ENCODE measurements around the gene CHN1.

Gene CHN1

DNA sequence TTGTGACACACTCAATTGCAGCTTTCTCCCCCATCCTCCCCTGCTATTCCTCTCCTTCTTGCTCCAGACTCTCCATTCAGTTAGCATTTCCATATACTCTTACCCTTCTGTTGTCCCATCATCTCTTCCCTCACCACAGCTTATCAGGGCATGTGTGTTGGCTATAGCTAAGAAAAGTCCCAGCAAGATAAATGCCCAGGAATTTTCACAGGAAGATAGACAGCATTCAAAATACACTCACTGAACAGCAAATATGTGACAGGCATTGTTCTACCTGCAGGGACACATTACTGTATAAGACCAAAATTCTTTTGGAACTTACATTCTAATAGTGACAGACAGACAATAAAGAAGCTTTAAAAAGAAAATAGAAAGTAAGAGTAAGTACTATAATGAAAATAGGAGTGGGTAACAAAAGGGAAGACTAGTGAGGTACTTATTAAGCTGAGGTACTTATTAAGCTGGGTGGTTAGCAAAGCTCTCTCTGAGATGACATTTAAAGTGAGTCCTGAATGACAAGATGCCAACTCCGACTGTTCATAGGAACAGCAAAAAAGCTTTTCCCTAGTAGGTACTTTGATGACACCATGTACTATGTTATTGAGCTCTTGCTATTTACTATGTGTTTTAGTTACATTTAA is 86.2 kb downstream of the CHN1 start:
- DNase-seq = no peak

DNA sequence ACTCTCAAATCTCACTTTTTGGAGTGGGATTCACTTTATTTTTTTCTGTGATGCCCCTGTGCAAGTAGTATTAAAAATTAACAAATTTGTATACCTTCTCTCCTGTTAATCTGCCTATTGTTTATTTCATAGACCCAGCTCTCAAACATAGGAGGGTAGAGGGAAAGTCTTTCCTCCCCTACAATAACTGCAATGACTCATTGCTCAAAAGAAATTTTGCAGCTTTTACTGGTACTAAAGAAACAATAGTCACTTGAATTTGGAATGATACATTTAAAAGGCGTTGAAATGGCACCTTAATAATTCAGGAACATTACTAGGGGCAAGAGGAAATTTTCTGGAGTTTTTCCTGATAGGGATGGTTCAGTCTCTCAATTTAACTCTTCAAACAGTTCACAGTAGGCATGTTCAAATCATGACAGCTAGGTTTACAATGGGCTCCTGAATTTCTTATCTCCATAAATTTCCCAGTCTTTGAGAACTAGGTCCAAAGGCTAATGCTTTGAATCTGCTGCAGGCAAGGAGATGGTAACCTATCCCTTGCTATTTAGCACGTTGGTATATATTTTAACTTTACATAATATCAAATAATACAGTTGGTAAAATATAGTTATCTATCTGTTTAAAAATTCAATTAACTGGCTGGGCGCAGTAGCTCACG is 88.8 kb downstream of the CHN1 start:
- DNase-seq = no peak

DNA sequence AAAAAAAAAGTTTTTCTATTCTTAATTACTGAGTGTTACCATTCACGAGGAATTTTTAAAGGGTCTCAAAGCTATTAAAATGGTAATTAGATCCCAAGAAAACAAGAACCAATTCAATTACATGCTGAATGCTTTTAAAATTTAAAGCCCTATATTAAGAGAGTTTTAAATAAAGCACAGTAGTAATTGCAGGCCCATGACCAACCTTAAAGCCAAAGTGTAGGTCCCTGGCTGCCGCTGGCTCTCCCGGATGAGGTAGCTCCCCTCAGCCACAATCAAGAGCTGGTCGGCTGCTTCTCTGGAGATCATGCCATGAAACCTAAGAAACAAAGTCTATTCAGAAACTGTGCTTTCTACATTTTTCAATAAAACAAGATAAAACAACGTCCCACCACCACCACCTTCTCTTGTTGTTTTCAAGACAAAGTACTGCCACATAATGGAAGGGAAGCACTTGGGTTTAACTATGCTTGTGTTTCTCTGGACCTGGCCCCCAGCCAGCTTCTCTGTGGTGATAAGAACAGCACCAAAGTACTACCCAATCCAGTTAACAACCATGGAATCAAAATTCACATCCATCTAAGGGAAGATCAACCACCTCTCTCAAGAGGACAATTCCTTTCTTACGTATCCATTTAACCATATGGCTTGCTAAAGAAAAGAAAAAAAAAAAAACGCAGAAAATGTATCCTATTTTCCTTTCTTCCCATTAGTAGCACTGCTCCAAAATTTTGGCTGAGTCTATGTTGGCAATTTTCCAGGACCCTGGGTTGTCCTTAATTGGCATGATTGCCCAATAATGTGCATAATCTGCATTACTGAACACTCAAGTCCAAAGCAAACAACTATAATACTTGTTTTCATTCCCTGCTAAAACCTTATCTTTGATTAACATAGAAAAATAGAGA is 90.1 kb downstream of the CHN1 start:
- no peak for DNase-seq

DNA sequence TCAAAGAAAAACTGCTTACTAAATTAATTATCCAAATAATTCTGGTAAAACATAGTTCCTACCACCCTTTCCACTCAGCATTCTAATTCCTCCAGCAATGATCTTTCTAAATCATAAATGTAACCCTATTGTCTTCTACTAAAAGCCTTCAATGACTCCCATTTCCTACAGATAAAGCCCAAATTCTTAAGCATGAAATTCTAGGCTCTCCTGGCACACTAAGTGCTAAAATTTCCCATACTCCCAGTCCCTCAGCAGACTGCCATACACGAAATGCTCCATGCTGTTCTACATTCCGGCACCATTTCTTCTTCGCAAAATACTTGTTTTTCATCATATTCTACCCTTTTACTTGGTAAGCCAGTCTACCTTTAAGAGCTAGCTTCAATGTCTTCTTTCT is 96.9 kb downstream of the CHN1 start:
- no peak for DNase-seq

DNA sequence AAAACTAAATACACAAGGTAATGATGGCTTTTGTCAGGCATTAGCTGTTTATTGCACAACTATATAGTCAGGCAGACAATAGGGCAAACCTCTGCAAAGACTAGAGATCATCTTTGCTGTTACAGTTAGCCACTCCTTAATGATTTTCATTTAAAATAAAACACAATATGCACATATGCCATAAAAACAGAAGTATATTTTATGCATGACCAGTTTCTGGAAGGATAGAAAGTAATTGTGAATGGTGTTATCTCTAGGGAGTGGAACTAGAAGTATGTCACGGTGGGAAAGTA is 102.0 kb downstream of the CHN1 start:
- no peak for DNase-seq

DNA sequence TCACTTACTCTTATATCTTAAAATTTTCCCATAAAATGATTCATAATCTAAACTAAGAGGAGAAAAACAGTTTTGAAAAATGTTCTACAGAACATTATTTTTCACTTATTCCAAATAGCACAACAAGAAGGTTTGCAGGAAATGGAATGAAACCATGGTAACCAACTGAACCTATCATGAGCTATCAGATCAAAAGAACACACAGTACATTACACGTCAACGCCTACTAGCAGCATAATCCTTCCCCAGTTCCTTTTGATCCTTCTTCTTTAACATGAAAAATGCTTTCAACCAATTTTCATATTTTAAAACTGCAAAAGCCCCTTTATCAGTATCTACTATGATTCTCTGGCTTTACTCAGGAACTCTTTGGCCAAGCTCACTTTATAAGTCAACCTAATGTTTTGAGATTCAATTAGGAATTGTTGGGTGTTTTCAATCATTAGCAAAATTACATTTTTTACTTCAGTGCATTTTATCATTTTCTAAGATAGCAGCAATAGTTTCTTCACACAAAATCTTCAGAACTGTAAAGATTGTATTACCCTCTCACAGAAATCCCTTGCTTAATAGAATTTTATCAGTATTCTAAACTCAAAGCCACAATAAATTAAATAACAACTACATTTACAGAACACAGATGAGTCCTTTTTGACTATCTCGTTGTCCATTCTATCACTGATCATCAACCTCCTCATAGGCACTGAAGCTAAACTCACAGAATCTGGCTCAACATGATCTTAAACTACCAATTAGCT is 102.5 kb downstream of the CHN1 start:
- no peak for DNase-seq

DNA sequence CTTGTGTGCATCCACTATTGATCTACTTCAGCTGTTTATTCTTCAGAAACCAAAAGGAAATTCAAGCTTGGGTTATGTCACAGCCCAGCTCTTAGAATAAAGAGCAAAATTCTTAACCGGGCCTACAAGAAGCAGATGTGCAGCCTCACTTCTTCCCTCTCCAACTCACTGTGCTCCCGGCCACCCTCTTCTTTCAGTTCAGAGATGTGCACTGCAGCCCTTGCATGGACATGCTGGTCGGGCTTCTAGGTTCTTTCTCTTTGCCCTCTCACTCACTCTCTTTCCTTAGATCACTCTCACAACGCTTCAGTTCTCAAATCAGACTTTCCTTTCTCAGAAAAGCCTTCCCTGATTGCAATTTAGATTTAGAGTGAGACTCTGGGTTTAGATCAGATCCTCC is 104.1 kb downstream of the CHN1 start:
- DNase-seq = peak; percentile 27

DNA sequence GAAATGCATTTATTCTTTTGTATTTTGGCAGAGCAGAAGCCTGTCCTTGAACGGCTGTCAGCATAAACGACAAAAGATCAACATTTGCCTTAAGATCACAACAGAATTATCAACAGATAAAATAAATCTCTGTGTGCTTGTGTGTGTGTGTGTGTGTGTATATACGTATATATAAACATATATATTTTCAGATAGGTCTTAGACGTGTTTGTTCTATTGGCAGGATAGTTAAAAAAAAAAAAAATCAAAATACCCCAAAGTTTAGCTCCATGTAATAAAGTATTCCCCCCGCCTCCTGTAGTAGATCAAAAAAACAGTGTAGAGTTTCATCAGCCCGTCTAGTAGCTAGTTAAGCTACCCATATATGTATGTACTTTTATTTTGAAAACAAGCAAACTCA is 107.9 kb downstream of the CHN1 start:
- DNase-seq = no peak

DNA sequence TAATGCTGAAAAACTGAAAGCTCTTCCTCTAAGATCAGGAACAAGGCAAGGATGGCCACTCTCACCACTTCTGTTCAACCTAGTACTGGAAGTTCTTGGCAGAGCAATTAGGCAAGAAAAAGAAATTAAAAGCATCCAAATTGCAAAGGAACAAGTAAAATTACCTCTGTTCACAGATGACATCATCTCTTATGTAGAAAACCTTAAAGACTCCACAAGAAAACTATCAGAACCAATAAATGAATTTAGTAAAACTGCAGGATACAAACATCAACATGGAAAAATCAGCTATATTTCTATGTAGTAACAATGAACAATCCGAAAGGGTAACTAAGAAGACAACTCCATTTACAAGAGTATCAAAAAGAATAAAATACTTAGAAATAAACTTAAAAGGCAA is 112.2 kb downstream of the CHN1 start:
- no peak for DNase-seq

DNA sequence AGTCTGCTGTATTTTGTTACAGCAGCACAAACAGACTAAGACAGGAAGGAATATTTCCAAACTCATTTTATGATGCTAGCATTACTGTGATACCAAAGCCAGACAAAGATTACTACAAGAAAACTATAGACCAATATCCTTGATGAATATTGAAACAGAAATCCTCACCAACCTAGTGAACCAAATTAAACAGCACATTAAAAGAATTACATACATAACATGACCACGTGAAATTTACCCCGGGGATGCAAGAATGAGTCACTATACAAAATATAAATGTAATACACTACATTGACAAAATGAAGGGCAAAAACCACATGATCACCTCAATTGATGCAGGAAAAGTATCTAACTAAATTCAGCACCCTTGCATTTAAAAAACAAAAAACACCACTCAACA is 112.6 kb downstream of the CHN1 start:
- DNase-seq = no peak

DNA sequence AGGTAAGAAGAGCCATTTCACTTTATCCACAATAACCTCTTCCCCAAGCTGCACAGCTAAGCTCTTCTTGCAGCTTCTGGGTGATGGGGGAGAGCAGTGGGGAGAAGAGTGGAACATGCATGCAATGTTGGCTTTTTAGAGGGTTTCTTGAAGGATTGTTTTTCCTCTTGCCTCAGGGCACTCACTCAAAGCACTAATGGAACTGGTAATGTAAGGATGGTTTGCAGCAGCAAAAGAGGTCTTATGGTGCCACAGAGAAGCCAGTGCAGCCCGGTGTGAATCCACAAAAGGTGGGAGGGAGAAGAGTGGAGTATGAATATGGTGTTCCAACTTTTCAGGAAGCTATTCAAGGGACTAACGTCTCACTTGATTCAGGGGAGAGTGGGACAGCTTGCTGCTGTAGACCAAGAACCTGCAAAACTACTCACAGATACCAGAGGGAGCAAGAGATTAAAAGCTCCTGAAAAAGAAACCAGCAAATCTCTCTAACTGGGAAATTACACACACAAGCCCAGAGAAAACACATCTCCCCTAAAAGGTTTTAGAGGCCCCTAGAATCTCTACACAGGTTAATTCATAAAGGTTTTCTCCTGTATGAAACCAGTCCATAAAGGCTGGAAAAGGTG is 116.4 kb downstream of the CHN1 start:
- DNase-seq = no peak

DNA sequence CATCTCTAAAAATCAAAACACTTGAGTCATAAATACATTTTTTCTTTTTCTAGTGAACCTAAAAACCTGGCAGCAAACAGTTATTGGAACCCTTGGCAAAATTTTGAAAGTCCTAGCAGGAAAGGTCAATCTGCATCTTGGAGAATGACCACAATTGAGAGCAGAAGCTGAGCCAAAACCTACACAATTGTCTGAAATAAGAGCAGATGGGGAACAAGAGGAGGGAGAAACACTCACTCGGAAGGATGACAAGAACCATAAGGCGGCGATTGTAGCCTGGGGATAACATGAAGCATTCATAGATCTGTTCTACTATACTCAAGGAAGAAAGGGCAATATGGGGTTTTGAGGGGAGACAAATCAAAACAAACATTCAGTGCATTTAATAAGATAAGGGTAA is 117.0 kb downstream of the CHN1 start:
- no peak for DNase-seq

DNA sequence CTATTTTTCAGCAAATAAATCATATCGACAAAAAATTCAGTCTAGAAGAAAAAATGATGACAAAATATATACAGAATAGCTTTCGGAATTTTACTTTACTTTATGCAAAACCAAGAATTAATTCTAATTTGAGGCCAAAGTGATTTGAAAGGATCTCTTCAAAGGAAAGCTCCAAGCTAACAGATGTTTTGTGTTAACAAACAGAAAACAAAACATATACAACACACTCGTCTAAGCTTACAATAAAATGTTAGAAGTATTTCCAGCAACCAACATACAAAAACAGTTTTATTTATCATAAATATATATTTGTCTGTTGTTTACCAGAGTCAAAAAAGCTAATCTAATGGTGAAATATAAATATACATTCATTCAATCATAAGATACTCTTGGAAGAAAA is 122.8 kb downstream of the CHN1 start:
- DNase-seq = no peak

DNA sequence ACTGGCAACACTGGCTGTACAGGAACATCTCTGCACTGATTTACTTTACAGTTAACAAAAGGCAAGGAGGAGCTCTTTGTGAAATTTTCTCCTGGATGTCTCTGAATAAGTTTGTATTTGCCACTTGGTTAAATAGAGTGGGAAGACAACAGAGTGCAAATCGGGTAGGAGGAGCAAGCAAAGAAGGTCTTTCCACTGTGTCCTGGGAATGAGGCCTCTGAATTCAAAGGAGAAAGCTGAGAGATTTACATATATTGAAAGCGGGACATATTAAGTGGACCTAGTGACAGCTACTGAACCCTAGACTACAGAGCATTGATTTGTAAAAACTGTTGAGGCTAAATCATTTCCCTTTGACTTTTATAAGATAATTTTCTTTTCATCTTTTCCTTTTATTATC is 123.5 kb downstream of the CHN1 start:
- DNase-seq = no peak

DNA sequence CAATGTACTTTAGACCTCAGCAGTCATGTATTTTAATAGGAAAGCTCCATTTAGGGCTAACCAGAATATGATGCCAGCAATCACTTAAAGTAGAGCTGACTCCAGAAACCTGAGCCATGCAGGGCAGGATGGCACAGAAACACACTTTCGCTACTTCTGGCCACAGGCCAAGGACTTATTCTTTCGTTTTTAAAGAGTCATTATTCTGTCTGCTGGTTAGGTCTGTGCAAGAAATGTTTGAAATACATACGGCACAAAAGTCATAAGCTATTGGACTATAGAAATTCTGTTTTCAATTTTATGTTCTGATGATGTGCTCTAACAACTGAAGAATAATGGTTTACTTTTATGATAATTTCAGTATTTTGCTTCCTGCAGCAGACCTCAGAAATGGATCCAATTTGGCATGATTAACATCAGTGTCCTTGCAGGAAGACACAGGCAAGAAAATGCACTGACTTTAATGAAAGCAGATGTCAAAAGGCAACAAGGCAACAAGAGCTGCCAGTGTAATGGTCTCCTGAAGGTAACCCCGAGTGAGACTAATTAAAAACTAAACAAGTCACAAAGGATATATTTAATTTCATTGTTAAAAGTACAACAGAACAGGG is 126.5 kb downstream of the CHN1 start:
- no peak for DNase-seq

DNA sequence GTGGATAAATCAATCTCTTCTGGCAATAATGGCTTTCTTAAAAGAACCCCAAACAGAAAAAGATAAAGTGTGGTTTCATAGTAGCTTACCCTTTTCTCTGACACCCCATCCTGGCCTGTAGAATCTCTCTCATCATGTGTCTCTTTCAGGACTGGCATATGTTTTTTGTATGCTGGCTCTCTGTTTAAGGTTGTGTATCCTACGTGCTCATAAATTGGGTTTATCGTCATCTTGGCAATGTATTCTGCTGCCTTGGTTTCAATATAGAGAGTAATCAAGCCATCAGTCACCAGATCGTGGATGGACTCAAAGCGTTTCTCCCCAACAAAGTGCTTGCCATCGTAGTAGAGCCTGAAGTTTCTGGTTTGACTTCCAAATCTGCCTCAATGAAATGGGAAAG is 127.4 kb downstream of the CHN1 start:
- DNase-seq = no peak

DNA sequence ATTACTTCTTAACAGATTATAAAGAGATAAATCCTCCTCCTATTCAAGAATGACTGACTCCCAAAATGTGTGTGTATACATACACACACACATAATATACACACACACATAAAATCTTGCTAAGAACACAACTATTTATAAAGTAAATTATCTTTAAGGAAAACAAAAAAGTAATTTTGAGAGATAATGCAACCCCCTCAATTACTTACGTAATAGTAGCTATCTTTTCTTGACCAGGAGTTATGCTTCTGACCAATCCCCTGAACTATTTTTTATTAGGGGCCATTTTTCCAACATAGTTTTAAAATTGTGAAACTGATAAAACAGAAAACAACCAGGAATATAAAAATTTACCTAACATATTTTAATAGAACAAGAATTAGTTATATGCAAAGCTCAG is 127.9 kb downstream of the CHN1 start:
- DNase-seq = no peak

DNA sequence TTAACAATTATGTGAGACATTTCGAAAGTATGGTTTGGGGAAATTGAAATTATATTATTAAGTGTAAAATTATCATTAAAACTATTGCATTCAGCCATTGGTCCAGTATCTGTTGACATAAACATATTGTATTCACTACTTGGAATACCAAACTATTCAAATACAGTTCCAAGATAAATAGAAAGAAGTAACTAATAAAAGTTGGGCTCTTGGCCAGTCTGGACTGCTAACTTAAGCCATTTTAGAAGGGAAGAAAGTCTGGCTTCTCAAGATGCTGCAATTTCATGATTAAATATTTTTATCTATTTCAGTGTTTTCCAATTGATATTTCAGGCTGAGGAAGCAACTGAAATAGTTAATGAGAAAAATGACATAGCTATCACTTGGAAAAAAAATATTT is 131.1 kb downstream of the CHN1 start:
- DNase-seq = no peak

DNA sequence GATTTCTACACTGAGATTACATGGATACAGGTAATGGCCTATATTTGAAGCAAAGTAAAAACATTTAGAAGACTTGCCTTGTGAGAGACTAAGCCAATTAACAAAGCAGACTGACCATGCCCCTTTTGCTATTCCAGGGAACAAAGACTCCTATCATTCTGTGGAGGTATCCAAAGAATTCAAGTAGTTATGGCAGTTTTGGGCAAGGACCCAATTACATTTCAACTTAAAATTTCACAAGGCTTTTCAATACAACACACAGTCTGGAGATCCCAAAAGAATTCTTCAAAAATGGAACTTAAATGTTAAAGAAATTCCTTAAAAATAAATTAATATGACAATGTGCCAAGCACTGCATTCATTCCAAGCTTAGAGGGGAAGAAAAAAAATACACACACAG is 131.7 kb downstream of the CHN1 start:
- no peak for DNase-seq

DNA sequence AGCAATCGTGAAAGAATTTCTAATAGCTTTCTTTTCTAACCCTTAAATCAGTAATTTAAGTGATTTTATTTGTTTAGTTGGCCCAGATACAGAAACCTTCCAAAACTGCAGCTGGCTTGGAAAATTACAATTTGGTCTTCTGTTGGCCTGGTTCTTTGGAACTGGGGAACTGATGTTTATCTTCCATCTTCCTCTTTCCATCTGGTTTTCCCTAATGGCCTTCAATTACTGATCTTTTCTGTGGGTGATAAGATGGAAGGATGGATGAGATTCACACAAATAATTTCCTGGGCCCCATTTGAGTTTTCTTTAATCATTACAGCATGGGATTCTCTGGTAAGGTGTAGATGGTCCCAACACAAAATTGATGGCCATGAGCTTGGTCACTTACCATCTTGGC is 134.4 kb downstream of the CHN1 start:
- DNase-seq = no peak

DNA sequence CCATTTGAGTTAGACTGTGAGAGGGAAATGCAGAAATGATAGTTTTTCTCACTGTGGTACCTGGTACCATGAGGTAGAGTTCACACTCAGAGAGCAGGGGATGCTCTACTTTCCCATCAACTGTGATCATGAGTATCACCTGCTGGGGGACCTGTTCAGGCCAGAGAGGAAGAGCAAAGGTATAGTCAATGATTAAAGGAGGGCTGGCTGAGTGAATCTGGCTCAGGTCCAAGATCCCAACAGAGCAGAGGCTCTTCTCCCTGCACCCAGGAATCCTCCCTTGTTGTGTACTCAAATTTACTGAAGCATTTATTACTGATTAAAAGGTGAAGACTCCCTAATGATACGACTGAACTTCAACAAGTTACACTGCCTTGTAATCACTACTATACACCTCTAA is 136.3 kb downstream of the CHN1 start:
- no peak for DNase-seq

DNA sequence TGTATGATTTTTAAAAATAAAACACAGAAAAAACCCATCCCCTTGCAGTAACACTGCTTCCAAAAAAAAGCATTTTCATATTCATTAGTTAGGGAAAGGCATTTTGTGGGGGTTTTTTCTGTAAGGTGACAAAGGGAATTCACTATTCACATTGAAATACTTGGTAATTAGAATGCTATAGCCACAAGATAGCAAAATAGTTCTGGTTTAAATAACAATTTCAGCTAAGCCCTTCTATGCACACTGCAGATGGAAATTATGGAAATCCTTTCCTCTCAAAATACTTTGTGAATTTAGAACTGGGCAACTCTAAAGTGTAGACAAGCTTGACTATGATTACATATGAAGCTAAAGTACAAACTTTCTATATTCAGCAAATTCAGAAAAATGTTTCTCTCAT is 138.8 kb downstream of the CHN1 start:
- DNase-seq = no peak

DNA sequence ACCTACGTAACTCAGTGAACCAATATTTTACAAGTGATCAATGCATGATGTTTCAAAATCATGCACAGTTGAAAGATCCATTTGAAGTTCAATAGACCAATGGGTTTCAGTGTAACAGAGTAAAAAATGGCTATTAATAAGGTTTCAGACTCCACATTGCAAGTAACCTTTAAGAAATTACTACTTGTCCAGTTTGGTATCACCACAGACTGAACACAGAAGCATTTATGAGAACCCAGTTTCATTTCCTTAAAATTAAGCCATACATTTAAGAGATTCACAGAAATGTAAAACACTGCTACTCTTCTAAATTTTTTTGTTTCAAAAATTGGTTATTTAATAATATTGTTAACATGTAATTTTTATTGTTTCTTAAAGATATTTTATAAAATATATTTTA is 142.0 kb downstream of the CHN1 start:
- DNase-seq = no peak
